Ishikawa (cell line): ENCODE data around the gene KCNJ6.

Source experiments
- CEBPB ChIP-seq: IDR thresholded peaks from 2 replicates; pipeline ENCODE4 v1.6.1; 2012
- CREB1 ChIP-seq: IDR thresholded peaks from 2 replicates; pipeline ENCODE4 v1.6.1; 2012; ENCODE audit warnings: low read depth
- EGR1 ChIP-seq: IDR thresholded peaks from 2 replicates; pipeline ENCODE4 v1.6.1; 2012
- EP300 ChIP-seq: IDR thresholded peaks from 2 replicates; pipeline ENCODE4 v1.6.1; 2012; ENCODE audit warnings: borderline replicate concordance
- NFIC ChIP-seq: IDR thresholded peaks from 2 replicates; pipeline ENCODE4 v1.6.1; 2012
- RAD21 ChIP-seq: IDR thresholded peaks from 2 replicates; pipeline ENCODE4 v1.6.1; 2012; ENCODE audit warnings: low read depth
- TAF1 ChIP-seq: IDR thresholded peaks from 2 replicates; pipeline ENCODE4 v1.6.1; 2012; ENCODE audit warnings: low read depth, mild to moderate bottlenecking
- TCF12 ChIP-seq: IDR thresholded peaks from 2 replicates; pipeline ENCODE4 v1.6.1; 2012; ENCODE audit warnings: low read depth
- TEAD4 ChIP-seq: IDR thresholded peaks from 2 replicates; pipeline ENCODE4 v1.6.1; 2012
- YY1 ChIP-seq: IDR thresholded peaks from 2 replicates; pipeline ENCODE4 v1.6.1; 2012; ENCODE audit warnings: low read depth
- TF ChIP-seq, protein P1 (sequence below): IDR thresholded peaks from 2 replicates; pipeline ENCODE4 v1.6.1; 2012
- TF ChIP-seq, protein P2 (sequence below): IDR thresholded peaks from 2 replicates; pipeline ENCODE4 v1.6.1; 2012

DNA sequence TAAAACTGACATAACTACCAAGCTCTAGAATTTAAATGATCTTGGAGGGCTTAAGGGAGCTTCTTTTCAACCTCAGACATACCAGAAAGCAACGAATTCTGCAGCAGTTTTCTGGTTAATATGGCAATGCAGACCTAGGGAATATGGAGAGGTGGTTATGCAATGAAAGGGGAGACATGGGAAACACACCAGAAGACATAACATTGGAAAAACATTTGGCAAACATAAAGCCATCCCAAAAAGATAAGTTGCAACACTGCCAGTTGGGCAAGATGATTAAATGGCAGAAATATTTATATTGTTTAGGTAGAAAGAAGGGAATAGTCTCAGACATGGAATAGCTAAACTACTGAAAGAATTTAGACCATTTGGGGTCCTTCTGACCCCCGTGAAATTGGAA is 104.5 kb downstream of the KCNJ6 start:
- TF ChIP-seq TEAD4 (no peak), TCF12 (no peak), CREB1 (no peak), EP300 (no peak), RAD21 (no peak), CEBPB (no peak), EGR1 (no peak), NFIC (no peak), TAF1 (no peak), YY1 (no peak)
- TF ChIP-seq, protein P1, sequence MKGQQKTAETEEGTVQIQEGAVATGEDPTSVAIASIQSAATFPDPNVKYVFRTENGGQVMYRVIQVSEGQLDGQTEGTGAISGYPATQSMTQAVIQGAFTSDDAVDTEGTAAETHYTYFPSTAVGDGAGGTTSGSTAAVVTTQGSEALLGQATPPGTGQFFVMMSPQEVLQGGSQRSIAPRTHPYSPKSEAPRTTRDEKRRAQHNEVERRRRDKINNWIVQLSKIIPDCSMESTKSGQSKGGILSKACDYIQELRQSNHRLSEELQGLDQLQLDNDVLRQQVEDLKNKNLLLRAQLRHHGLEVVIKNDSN = no peak
- TF ChIP-seq, protein P2, sequence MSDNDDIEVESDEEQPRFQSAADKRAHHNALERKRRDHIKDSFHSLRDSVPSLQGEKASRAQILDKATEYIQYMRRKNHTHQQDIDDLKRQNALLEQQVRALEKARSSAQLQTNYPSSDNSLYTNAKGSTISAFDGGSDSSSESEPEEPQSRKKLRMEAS = no peak
